ENCODE measurements around the gene TMCO2. TPM values are rescaled to one million over a fixed set of nuclear protein-coding genes. Genes with fewer than 3 reads are reported as not detected.
A peak's percentile ranks its signal among the peaks of the same experiment; 100 is the strongest.
"Not testable (repeated sequence)": the region's sequence is repeated elsewhere in the genome, so short reads cannot be mapped to it uniquely, and the experiment has no call there.

The TMCO2 gene
- total RNA-seq: not detected

- POLR2A ChIA-PET: no interaction called here
- Mint-ChIP-seq H3K9me3 (no peaks in the 10 kb centered on the region), H3K36me3 (ENCODE audit: low read depth) (no peaks in the 10 kb centered on the region), H3K27me3 (no peaks in the 10 kb centered on the region), H3K27ac (no peak within 1 kb of the TSS), H3K4me1 (peaks cover 22% of the 10 kb centered on the region), H3K4me3 (no peak within 1 kb of the TSS)
- DNase-seq: no peak
- CTCF ChIA-PET: interaction anchor here (0.7 kb wide), 1 partner anchor 45 kb away, joined by 3 read pairs; no protein-coding TSS in a partner anchor
Observed at GRCh38 chr1:40247655-40248054, at the start of gene TMCO2. Gene TMCO2, plus strand, starts transcription at chr1:40247937. Its CDS starts 57 bp downstream, at chr1:40247994.

GRCh38 chr1:40199126-40199525 is 48.6 kb upstream of the TMCO2 start:
- no peaks in the 10 kb centered on the region for H3K27me3 Mint-ChIP-seq
- ChIA-PET CTCF (interaction anchor here (1.5 to 1.7 kb wide), 3 partner anchors 9 to 116 kb away, joined by 3 to 6 read pairs (median 3); no protein-coding TSS in a partner anchor), POLR2A (no interaction called here)
- peaks cover 37% of the 10 kb centered on the region for H3K36me3 Mint-ChIP-seq (ENCODE audit: low read depth)
- no peak overlapping the region for H3K4me3 Mint-ChIP-seq
- H3K4me1 Mint-ChIP-seq: peaks cover 2% of the 10 kb centered on the region
- H3K27ac Mint-ChIP-seq: no peak overlapping the region
- no peak for DNase-seq
- H3K9me3 Mint-ChIP-seq: no peaks in the 10 kb centered on the region

- H3K36me3 Mint-ChIP-seq (ENCODE audit: low read depth): peaks cover 42% of the 10 kb centered on the region
- no peaks in the 10 kb centered on the region for H3K9me3 Mint-ChIP-seq
- H3K4me1 Mint-ChIP-seq: peaks cover 5% of the 10 kb centered on the region
- no peak overlapping the region for H3K4me3 Mint-ChIP-seq
- H3K27me3 Mint-ChIP-seq: no peaks in the 10 kb centered on the region
- ChIA-PET POLR2A (no interaction called here), CTCF (no interaction called here)
- H3K27ac Mint-ChIP-seq: no peak overlapping the region
- DNase-seq: no peak
Observed at GRCh38 chr1:40204856-40205255, 42.9 kb upstream of the TMCO2 start.

GRCh38 chr1:40210511-40211204 is 37.1 kb upstream of the TMCO2 start:
- Mint-ChIP-seq H3K27ac (no peak overlapping the region), H3K27me3 (no peaks in the 10 kb centered on the region), H3K9me3 (no peaks in the 10 kb centered on the region), H3K36me3 (ENCODE audit: low read depth) (peaks cover 59% of the 10 kb centered on the region), H3K4me1 (peaks cover 10% of the 10 kb centered on the region), H3K4me3 (no peak overlapping the region)
- POLR2A ChIA-PET: no interaction called here
- no peak for DNase-seq
- CTCF ChIA-PET: interaction anchor here (1.0 kb wide), 1 partner anchor 104 kb away, joined by 4 read pairs; no protein-coding TSS in a partner anchor

- DNase-seq: no peak
- ChIA-PET CTCF (interaction anchor here (1.8 kb wide), 1 partner anchor 21 kb away, joined by 5 read pairs; no protein-coding TSS in a partner anchor), POLR2A (no interaction called here)
- Mint-ChIP-seq H3K9me3 (no peaks in the 10 kb centered on the region), H3K4me3 (no peak overlapping the region), H3K27me3 (no peaks in the 10 kb centered on the region), H3K4me1 (peaks cover 26% of the 10 kb centered on the region), H3K36me3 (ENCODE audit: low read depth) (peaks cover 48% of the 10 kb centered on the region), H3K27ac (no peak overlapping the region)
Observed at GRCh38 chr1:40218333-40218732, 29.4 kb upstream of the TMCO2 start.

GRCh38 chr1:40221471-40221905 is 26.2 kb upstream of the TMCO2 start:
- H3K27ac Mint-ChIP-seq, DNase-seq, H3K9me3 Mint-ChIP-seq, H3K27me3 Mint-ChIP-seq, H3K4me3 Mint-ChIP-seq: not testable (repeated sequence)
- H3K36me3 Mint-ChIP-seq (ENCODE audit: low read depth): peaks cover 38% of the 10 kb centered on the region
- POLR2A ChIA-PET: interaction anchor here (1.5 kb wide), 1 partner anchor 12 kb away, joined by 4 read pairs; no protein-coding TSS in a partner anchor
- peaks cover 20% of the 10 kb centered on the region for H3K4me1 Mint-ChIP-seq
- CTCF ChIA-PET: interaction anchor here (1.5 kb wide), 1 partner anchor 18 kb away, joined by 3 read pairs; no protein-coding TSS in a partner anchor

- H3K9me3 Mint-ChIP-seq: no peaks in the 10 kb centered on the region
- DNase-seq: no peak
- ChIA-PET POLR2A (interaction anchor here (2.0 kb wide), 1 partner anchor 35 kb away, joined by 5 read pairs; no protein-coding TSS in a partner anchor), CTCF (interaction anchor here (0.6 kb wide), 1 partner anchor 669 kb away, joined by 3 read pairs; no protein-coding TSS in a partner anchor)
- no peak overlapping the region for H3K27ac Mint-ChIP-seq
- no peaks in the 10 kb centered on the region for H3K27me3 Mint-ChIP-seq
- peaks cover 19% of the 10 kb centered on the region for H3K4me1 Mint-ChIP-seq
- peaks cover 34% of the 10 kb centered on the region for H3K36me3 Mint-ChIP-seq (ENCODE audit: low read depth)
- no peak overlapping the region for H3K4me3 Mint-ChIP-seq
Observed at GRCh38 chr1:40221977-40222772, 25.6 kb upstream of the TMCO2 start.

GRCh38 chr1:40224040-40224439 is 23.7 kb upstream of the TMCO2 start:
- H3K4me3 Mint-ChIP-seq: no peak overlapping the region
- H3K27ac Mint-ChIP-seq: no peak overlapping the region
- ChIA-PET POLR2A (interaction anchor here (0.6 to 2.0 kb wide), 4 partner anchors 10 to 33 kb away, joined by 3 to 6 read pairs (median 4); no protein-coding TSS in a partner anchor), CTCF (interaction anchor here (0.7 to 1.7 kb wide), 5 partner anchors 26 to 192 kb away, joined by 4 to 6 read pairs (median 5); partner anchors contain the start of gene ZMPSTE24)
- DNase-seq: no peak
- peaks cover 35% of the 10 kb centered on the region for H3K36me3 Mint-ChIP-seq (ENCODE audit: low read depth)
- H3K9me3 Mint-ChIP-seq: no peaks in the 10 kb centered on the region
- peaks cover 19% of the 10 kb centered on the region for H3K4me1 Mint-ChIP-seq
- no peaks in the 10 kb centered on the region for H3K27me3 Mint-ChIP-seq

GRCh38 chr1:40226192-40226591 is 21.5 kb upstream of the TMCO2 start:
- Mint-ChIP-seq H3K4me1 (peaks cover 26% of the 10 kb centered on the region), H3K9me3 (no peaks in the 10 kb centered on the region), H3K27ac (no peak overlapping the region), H3K4me3 (no peak overlapping the region), H3K27me3 (no peaks in the 10 kb centered on the region), H3K36me3 (ENCODE audit: low read depth) (peaks cover 39% of the 10 kb centered on the region)
- DNase-seq: no peak
- ChIA-PET POLR2A (interaction anchor here (1.0 kb wide), 1 partner anchor 9 kb away, joined by 3 read pairs; no protein-coding TSS in a partner anchor), CTCF (interaction anchor here (1.3 to 2.1 kb wide), 2 partner anchors 14 to 82 kb away, joined by 3 to 8 read pairs; no protein-coding TSS in a partner anchor)

GRCh38 chr1:40232444-40232843 is 15.3 kb upstream of the TMCO2 start:
- peaks cover 71% of the 10 kb centered on the region for H3K36me3 Mint-ChIP-seq (ENCODE audit: low read depth)
- ChIA-PET CTCF (interaction anchor here (0.8 to 1.4 kb wide), 6 partner anchors 8 to 106 kb away, joined by 3 to 4 read pairs (median 3); no protein-coding TSS in a partner anchor), POLR2A (interaction anchor here (1.6 to 4.1 kb wide), 3 partner anchors 9 to 25 kb away, joined by 4 to 37 read pairs (median 16); partner anchors contain the start of gene ZMPSTE24)
- peaks cover 41% of the 10 kb centered on the region for H3K4me1 Mint-ChIP-seq
- H3K9me3 Mint-ChIP-seq: no peaks in the 10 kb centered on the region
- DNase-seq: peak; percentile 77
- H3K27ac Mint-ChIP-seq: peak overlapping the region; percentile 42
- H3K4me3 Mint-ChIP-seq: no peak overlapping the region
- no peaks in the 10 kb centered on the region for H3K27me3 Mint-ChIP-seq

GRCh38 chr1:40239626-40240025 is 8.1 kb upstream of the TMCO2 start:
- no peaks in the 10 kb centered on the region for H3K9me3 Mint-ChIP-seq
- peaks cover 51% of the 10 kb centered on the region for H3K4me1 Mint-ChIP-seq
- no peak overlapping the region for H3K4me3 Mint-ChIP-seq
- ChIA-PET POLR2A (interaction anchor here (1.4 to 4.6 kb wide), 3 partner anchors 8 to 134 kb away, joined by 3 to 48 read pairs (median 37); partner anchors contain the start of genes SMAP2 and ZMPSTE24), CTCF (interaction anchor here (1.1 to 2.2 kb wide), 4 partner anchors 14 to 99 kb away, joined by 3 to 15 read pairs (median 6); no protein-coding TSS in a partner anchor)
- no peak for DNase-seq
- H3K27me3 Mint-ChIP-seq: no peaks in the 10 kb centered on the region
- H3K27ac Mint-ChIP-seq: no peak overlapping the region
- peaks cover 56% of the 10 kb centered on the region for H3K36me3 Mint-ChIP-seq (ENCODE audit: low read depth)

GRCh38 chr1:40240390-40240789 is 7.3 kb upstream of the TMCO2 start:
- CTCF ChIA-PET: interaction anchor here (1.0 to 2.6 kb wide), 6 partner anchors 8 to 87 kb away, joined by 3 to 15 read pairs (median 6); partner anchors contain the start of gene ZMPSTE24
- peaks cover 54% of the 10 kb centered on the region for H3K4me1 Mint-ChIP-seq
- peaks cover 52% of the 10 kb centered on the region for H3K36me3 Mint-ChIP-seq (ENCODE audit: low read depth)
- no peak overlapping the region for H3K4me3 Mint-ChIP-seq
- POLR2A ChIA-PET: interaction anchor here (1.3 to 4.6 kb wide), 4 partner anchors 9 to 146 kb away, joined by 3 to 48 read pairs (median 20); partner anchors contain the start of gene ZMPSTE24
- no peaks in the 10 kb centered on the region for H3K27me3 Mint-ChIP-seq
- DNase-seq: no peak
- no peak overlapping the region for H3K27ac Mint-ChIP-seq
- no peaks in the 10 kb centered on the region for H3K9me3 Mint-ChIP-seq

Data from activated CD4-positive, alpha-beta memory T cell treated with anti-CD3 and anti-CD28 coated beads, Interleukin-2, amount 10 ng/mL, durations not matched to agents 7 days and 5 days (primary cell).